H1 (cell line): ENCODE data around the gene PDK2.

Source experiments
- CHD2 ChIP-seq: IDR thresholded peaks from 2 replicates; pipeline ENCODE4 v1.6.1; 2012; ENCODE audit warnings: low read length, improper control_type of control experiment
- EGR1 ChIP-seq: IDR thresholded peaks from 2 replicates; pipeline ENCODE4 v1.6.1; 2011; ENCODE audit warnings: low read depth, low read length, borderline replicate concordance
- EZH2 ChIP-seq: fragments of 200-600 bp; sonication (generic); IDR thresholded peaks from 2 replicates; pipeline ENCODE4 v1.7.1; 2012; ENCODE audit warnings: low read depth, mild to moderate bottlenecking, moderate library complexity, low read length, inconsistent platforms; ENCODE audit not compliant: severe bottlenecking
- HDAC2 ChIP-seq, 2 experiments: fragments of 300-600 bp in 1 of 2; sonication (generic) in 1 of 2; IDR thresholded peaks; 2 replicates each; pipeline ENCODE4 v1.6.1; 2011 to 2012; ENCODE audit warnings: low read depth in 2 of 2, low read length in 2 of 2, mild to moderate bottlenecking in 2 of 2, moderate library complexity in 2 of 2, borderline replicate concordance in 1 of 2, inconsistent platforms in 1 of 2
- PHF8 ChIP-seq: fragments of 200-600 bp; sonication (generic); conservative IDR thresholded peaks from 2 replicates; pipeline ENCODE4 v1.7.1; 2012; ENCODE audit warnings: low read depth, mild to moderate bottlenecking, inconsistent platforms, low read length, moderate library complexity
- POLR2AphosphoS5 ChIP-seq: IDR thresholded peaks from 2 replicates; pipeline ENCODE4 v1.6.1; 2011; ENCODE audit warnings: low read depth, low read length
- RAD21 ChIP-seq, 2 experiments: IDR thresholded peaks in 1 of 2; conservative IDR thresholded peaks in 1 of 2; 2 replicates each; pipeline ENCODE4 v1.6.1; 2011; ENCODE audit warnings: low read depth in 2 of 2, low read length in 2 of 2, improper control_type of control experiment in 1 of 2, inconsistent platforms in 1 of 2, mild to moderate bottlenecking in 1 of 2, moderate library complexity in 1 of 2
- RNF2 ChIP-seq: fragments of 200-900, 300-1000 bp; sonication (generic); IDR thresholded peaks from 2 replicates; pipeline ENCODE4 v1.7.1; 2016; ENCODE audit warnings: borderline replicate concordance, low read depth, mild to moderate bottlenecking, antibody characterized with exemption, low read length; ENCODE audit not compliant: poor library complexity, severe bottlenecking; ENCODE audit errors: missing control alignments
- SP2 ChIP-seq: IDR thresholded peaks from 2 replicates; pipeline ENCODE4 v1.6.1; 2012; ENCODE audit warnings: mild to moderate bottlenecking, low read length, inconsistent platforms
- SRF ChIP-seq: IDR thresholded peaks from 2 replicates; pipeline ENCODE4 v1.6.1; 2011; ENCODE audit warnings: mild to moderate bottlenecking, low read depth, low read length, moderate library complexity
- USF2 ChIP-seq: IDR thresholded peaks from 2 replicates; pipeline ENCODE4 v1.6.1; 2011; ENCODE audit warnings: low read length, improper control_type of control experiment
- YY1 ChIP-seq: IDR thresholded peaks from 2 replicates; pipeline ENCODE4 v1.6.1; 2011; ENCODE audit warnings: low read depth, mild to moderate bottlenecking, low read length
- TF ChIP-seq, protein P1 (sequence below), 3 experiments: IDR thresholded peaks; 1 replicate in 2 of 3; 2 replicates in 1 of 3; pipeline versions ENCODE4 v1.5.1 to v1.6.1; 2011; ENCODE audit warnings: low read length in 3 of 3, mild to moderate bottlenecking in 3 of 3, inconsistent platforms in 2 of 3, low read depth in 1 of 3, moderate library complexity in 1 of 3; ENCODE audit not compliant: insufficient read depth in 1 of 3; ENCODE audit errors: control extremely low read depth in 1 of 3

DNA sequence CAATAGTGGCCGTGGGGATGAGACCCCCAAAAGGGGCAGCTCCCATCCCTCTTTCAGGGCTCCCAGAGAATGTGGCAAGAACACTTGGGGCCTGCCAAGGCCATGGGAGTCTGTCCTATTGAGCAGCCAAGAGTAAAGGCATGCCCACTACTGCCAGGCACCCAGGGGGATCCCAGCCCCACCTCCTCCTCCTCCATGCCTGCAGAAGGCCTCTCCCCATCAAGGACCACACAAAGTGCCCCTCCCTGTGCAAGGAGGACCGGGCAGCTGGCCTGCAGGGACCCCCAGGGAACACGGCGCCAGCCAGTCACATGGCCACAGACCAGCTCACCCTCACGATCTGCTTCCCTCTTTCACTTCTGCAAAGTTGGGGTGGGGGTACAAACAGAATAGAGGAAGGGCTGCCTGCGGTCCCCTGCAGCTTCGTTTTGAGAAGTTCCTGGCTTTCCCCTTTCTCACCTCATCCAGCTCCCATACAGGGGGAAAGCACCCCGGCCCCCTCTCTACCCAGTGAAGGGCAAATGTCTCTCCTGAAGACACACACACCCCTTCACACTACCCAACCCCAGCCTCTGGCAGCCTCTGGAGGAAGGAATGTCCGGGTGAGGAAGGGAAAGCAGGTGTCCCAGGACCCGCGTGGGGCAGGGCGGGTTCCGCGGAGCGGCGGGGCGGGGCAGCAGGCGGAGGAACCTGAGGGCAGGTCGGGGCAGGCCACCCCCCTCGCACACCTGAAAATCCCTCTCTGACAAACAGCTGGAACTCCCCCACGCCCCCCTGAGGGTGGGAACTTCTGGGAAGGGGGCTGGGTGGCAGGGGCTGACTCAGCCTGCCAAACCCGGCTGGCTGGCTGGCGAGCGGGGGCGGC is 53.3 kb downstream of the PDK2 start:
- no peak for TF ChIP-seq EGR1
- TF ChIP-seq, protein P1, sequence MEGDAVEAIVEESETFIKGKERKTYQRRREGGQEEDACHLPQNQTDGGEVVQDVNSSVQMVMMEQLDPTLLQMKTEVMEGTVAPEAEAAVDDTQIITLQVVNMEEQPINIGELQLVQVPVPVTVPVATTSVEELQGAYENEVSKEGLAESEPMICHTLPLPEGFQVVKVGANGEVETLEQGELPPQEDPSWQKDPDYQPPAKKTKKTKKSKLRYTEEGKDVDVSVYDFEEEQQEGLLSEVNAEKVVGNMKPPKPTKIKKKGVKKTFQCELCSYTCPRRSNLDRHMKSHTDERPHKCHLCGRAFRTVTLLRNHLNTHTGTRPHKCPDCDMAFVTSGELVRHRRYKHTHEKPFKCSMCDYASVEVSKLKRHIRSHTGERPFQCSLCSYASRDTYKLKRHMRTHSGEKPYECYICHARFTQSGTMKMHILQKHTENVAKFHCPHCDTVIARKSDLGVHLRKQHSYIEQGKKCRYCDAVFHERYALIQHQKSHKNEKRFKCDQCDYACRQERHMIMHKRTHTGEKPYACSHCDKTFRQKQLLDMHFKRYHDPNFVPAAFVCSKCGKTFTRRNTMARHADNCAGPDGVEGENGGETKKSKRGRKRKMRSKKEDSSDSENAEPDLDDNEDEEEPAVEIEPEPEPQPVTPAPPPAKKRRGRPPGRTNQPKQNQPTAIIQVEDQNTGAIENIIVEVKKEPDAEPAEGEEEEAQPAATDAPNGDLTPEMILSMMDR (IDR thresholded peaks at IDR 0.05; ENCODE audit: control extremely low read depth in 1 of 3, insufficient read depth in 1 of 3, low read depth in 1 of 3, low read length in 3 of 3), result peak in 1 of 3 experiments; percentile 2; a peak in 1 of 4 replicates
- no peak for TF ChIP-seq PHF8
- TF ChIP-seq SRF, result no peak
- TF ChIP-seq RNF2, result no peak
- TF ChIP-seq HDAC2 (IDR thresholded peaks at IDR 0.05; ENCODE audit: borderline replicate concordance in 1 of 2, low read depth in 2 of 2, low read length in 2 of 2), result peak in 1 of 2 experiments; percentile 62; a peak in 1 of 4 replicates
- peak; percentile 19; the same call in 1 of the 2 replicates for TF ChIP-seq USF2
- TF ChIP-seq SP2, result no peak
- TF ChIP-seq POLR2AphosphoS5, result no peak
- no peak for TF ChIP-seq YY1
- TF ChIP-seq RAD21 (IDR thresholded peaks at IDR 0.05 in 1 of 2, conservative IDR thresholded peaks at IDR 0.05 in 1 of 2; ENCODE audit: low read depth in 2 of 2, low read length in 2 of 2), result peak in 1 of 2 experiments; percentile 7; a peak in 1 of 4 replicates
- no peak for TF ChIP-seq CHD2
- no peak for TF ChIP-seq EZH2
